ENCODE results near the gene REXO1. TPM values are rescaled to one million over a fixed set of nuclear protein-coding genes. Genes with fewer than 3 reads are reported as not detected.

The REXO1 gene
- total and polyA plus RNA-seq, 2 donors (not counting 1 experiment from before 2014, with no cell fraction given): 72.6 to 898 TPM

GRCh38 chr19:1770866-1771576 is 77.3 kb downstream of the REXO1 start:
- TF ChIP-seq CTCF (IDR thresholded peaks at IDR 0.05): no peak
- no peak for TF ChIP-seq EZH2 (IDR thresholded peaks at IDR 0.05; ENCODE audit: borderline replicate concordance, insufficient read depth, low read depth, low read length, poor library complexity, severe bottlenecking)
- no peak for ATAC-seq (ENCODE audit: low read depth)
- no peak overlapping the region for H2AFZ ChIP-seq (ENCODE audit: insufficient read depth, low read depth, low read length, poor library complexity, severe bottlenecking)
- H3K36me3 ChIP-seq (replicated peaks in 1 of 2; ENCODE audit: control extremely low read depth in 1 of 2, control insufficient read depth in 1 of 2, extremely low read depth in 1 of 2, insufficient read depth in 2 of 2, low read length in 1 of 2): no peaks in the 10 kb centered on the region
- POLR2A ChIA-PET: no interaction called here
- no peak overlapping the region for H3K27ac ChIP-seq (ENCODE audit: low read length in 2 of 2)
- H3K79me2 ChIP-seq (ENCODE audit: control insufficient read depth, insufficient read depth, low read length): no peaks in the 10 kb centered on the region
- peaks cover 0 to 75% (median 14%) of the 10 kb centered on the region in 3 donors for H3K9me3 ChIP-seq (ENCODE audit: control extremely low read depth in 1 of 3, control insufficient read depth in 2 of 3, insufficient read depth in 1 of 3, low read length in 2 of 3)
- 100% methylated on average over 1 of the region's 4 CpGs for WGBS (ENCODE audit: insufficient coverage)
- Mint-ChIP-seq H3K4me1 (peaks cover 4% of the 10 kb centered on the region), H3K27ac (no peak overlapping the region), H3K9me3 (ENCODE audit: insufficient read depth) (peaks cover 3% of the 10 kb centered on the region), H3K4me3 (no peak overlapping the region), H3K27me3 (peaks cover 59% of the 10 kb centered on the region)
- H3K4me2 ChIP-seq (replicated peaks; ENCODE audit: low read depth, low read length, poor library complexity, severe bottlenecking): no peak overlapping the region
- DNase-seq: no peak
- H3K4me3 ChIP-seq (ENCODE audit: control extremely low read depth in 1 of 5, extremely low read depth in 1 of 5, insufficient read depth in 1 of 5, low read depth in 2 of 5, low read length in 4 of 5): no peak overlapping the region
- H3K4me1 ChIP-seq (ENCODE audit: control insufficient read depth in 2 of 2, insufficient read depth in 2 of 2, low read length in 2 of 2): peaks cover 20 to 35% of the 10 kb centered on the region in 2 donors
- H3K9ac ChIP-seq (ENCODE audit: low read length): no peak overlapping the region
- CTCF ChIA-PET: interaction anchor here (0.6 to 4.9 kb wide), 8 partner anchors 10 to 1716 kb away, joined by 3 to 38 read pairs (median 4); no protein-coding TSS in a partner anchor
- intact Hi-C loops (cut with micrococcal nuclease): no loop called here
- H3K27me3 ChIP-seq (replicated peaks in 1 of 4; ENCODE audit: control extremely low read depth in 1 of 4, control insufficient read depth in 3 of 4, insufficient read depth in 4 of 4, low read length in 3 of 4): peaks cover 0 to 84% (median 63%) of the 10 kb centered on the region in 4 experiments
- H4K20me1 ChIP-seq (ENCODE audit: control insufficient read depth, insufficient read depth, low read length, poor library complexity, severe bottlenecking): no peaks in the 10 kb centered on the region

- Histone ChIP-seq H3K9ac (ENCODE audit: low read length) (no peak overlapping the region), H3K4me2 (replicated peaks; ENCODE audit: low read depth, low read length, poor library complexity, severe bottlenecking) (no peak overlapping the region), H3K4me1 (ENCODE audit: control insufficient read depth in 2 of 2, insufficient read depth in 2 of 2, low read length in 2 of 2) (peaks cover 16 to 34% of the 10 kb centered on the region in 2 donors), H3K4me3 (ENCODE audit: control extremely low read depth in 1 of 5, extremely low read depth in 1 of 5, insufficient read depth in 1 of 5, low read depth in 2 of 5, low read length in 4 of 5) (no peak overlapping the region), H3K79me2 (ENCODE audit: control insufficient read depth, insufficient read depth, low read length) (no peaks in the 10 kb centered on the region), H3K36me3 (replicated peaks in 1 of 2; ENCODE audit: control extremely low read depth in 1 of 2, control insufficient read depth in 1 of 2, extremely low read depth in 1 of 2, insufficient read depth in 2 of 2, low read length in 1 of 2) (no peaks in the 10 kb centered on the region), H3K27me3 (replicated peaks in 1 of 4; ENCODE audit: control extremely low read depth in 1 of 4, control insufficient read depth in 3 of 4, insufficient read depth in 4 of 4, low read length in 3 of 4) (peaks cover 0 to 85% (median 68%) of the 10 kb centered on the region in 4 experiments), H2AFZ (ENCODE audit: insufficient read depth, low read depth, low read length, poor library complexity, severe bottlenecking) (no peak overlapping the region), H3K9me3 (ENCODE audit: control extremely low read depth in 1 of 3, control insufficient read depth in 2 of 3, insufficient read depth in 1 of 3, low read length in 2 of 3) (peaks cover 0 to 75% (median 14%) of the 10 kb centered on the region in 3 donors), H4K20me1 (ENCODE audit: control insufficient read depth, insufficient read depth, low read length, poor library complexity, severe bottlenecking) (no peaks in the 10 kb centered on the region), H3K27ac (ENCODE audit: low read length in 2 of 2) (no peak overlapping the region)
- Mint-ChIP-seq H3K27me3 (peaks cover 70% of the 10 kb centered on the region), H3K4me3 (no peak overlapping the region), H3K9me3 (ENCODE audit: insufficient read depth) (peaks cover 3% of the 10 kb centered on the region), H3K4me1 (peaks cover 4% of the 10 kb centered on the region), H3K27ac (no peak overlapping the region)
- intact Hi-C loops (cut with micrococcal nuclease): loop anchor here (5.0 kb wide), 1 partner anchor 162 kb away; the partner anchor contains the start of gene UQCR11
- POLR2A ChIA-PET: no interaction called here
- no peak for DNase-seq
- ATAC-seq (ENCODE audit: low read depth): no peak
- CTCF ChIA-PET: interaction anchor here (4.9 kb wide), 1 partner anchor 223 kb away, joined by 38 read pairs; no protein-coding TSS in a partner anchor
- TF ChIP-seq CTCF (IDR thresholded peaks at IDR 0.05) (no peak), EZH2 (IDR thresholded peaks at IDR 0.05; ENCODE audit: borderline replicate concordance, insufficient read depth, low read depth, low read length, poor library complexity, severe bottlenecking) (no peak)
- WGBS (ENCODE audit: insufficient coverage): 7% methylated on average over 7 of the region's 12 CpGs
These were observed 78.7 kb downstream of the REXO1 start for GRCh38 chr19:1769645-1769985.
